Stimulated activated CD4-positive, alpha-beta T cell treated with anti-CD3 and anti-CD28 coated beads, Interleukin-4, amount 100 ng/mL, for 24 hours (primary cell): Measurements from ENCODE around the gene FMR1.

Experiments
- DNase-seq: peaks from one replicate; pipeline ENCODE4 v3.0.0-alpha.2; 2020

Gene FMR1

GRCh38 chrX:147911192-147912022 is at the start of gene FMR1:
Gene FMR1, plus strand, starts transcription at chrX:147911919. Its CDS starts 261 bp downstream, at chrX:147912180.
- peak; percentile 93 for DNase-seq

GRCh38 chrX:147875866-147876596 is 35.7 kb upstream of the FMR1 start:
- no peak for DNase-seq

- DNase-seq: no peak
Measured at GRCh38 chrX:147876849-147877646, 34.7 kb upstream of the FMR1 start.

GRCh38 chrX:147877726-147878125 is 34.0 kb upstream of the FMR1 start:
- DNase-seq: no peak

- no peak for DNase-seq
Measured at GRCh38 chrX:147884958-147885357, 26.8 kb upstream of the FMR1 start.

GRCh38 chrX:147890756-147891155 is 21.0 kb upstream of the FMR1 start:
- no peak for DNase-seq

- DNase-seq: no peak
Measured at GRCh38 chrX:147891896-147892295, 19.8 kb upstream of the FMR1 start.

GRCh38 chrX:147893741-147894140 is 18.0 kb upstream of the FMR1 start:
- DNase-seq: no peak

GRCh38 chrX:147894366-147894963 is 17.3 kb upstream of the FMR1 start:
- DNase-seq: no peak

- DNase-seq: no peak
Measured at GRCh38 chrX:147897117-147897516, 14.6 kb upstream of the FMR1 start.

- no peak for DNase-seq
Measured at GRCh38 chrX:147898951-147899350, 12.8 kb upstream of the FMR1 start.

GRCh38 chrX:147899379-147900114 is 12.2 kb upstream of the FMR1 start:
- no peak for DNase-seq

- no peak for DNase-seq
Measured at GRCh38 chrX:147900349-147900748, 11.4 kb upstream of the FMR1 start.

- DNase-seq: no peak
Measured at GRCh38 chrX:147901461-147902126, 10.1 kb upstream of the FMR1 start.

GRCh38 chrX:147902270-147902669 is 9.4 kb upstream of the FMR1 start:
- DNase-seq: no peak

- no peak for DNase-seq
Measured at GRCh38 chrX:147908106-147908505, 3.6 kb upstream of the FMR1 start.

GRCh38 chrX:147910607-147911006 is 1.1 kb upstream of the FMR1 start:
- no peak for DNase-seq

GRCh38 chrX:147912093-147912801 is 528 bp downstream of the FMR1 start:
- peak; percentile 18 for DNase-seq

GRCh38 chrX:147913570-147913969 is 1.9 kb downstream of the FMR1 start:
- no peak for DNase-seq

- DNase-seq: no peak
Measured at GRCh38 chrX:147914591-147914990, 2.9 kb downstream of the FMR1 start.

GRCh38 chrX:147916375-147916968 is 4.8 kb downstream of the FMR1 start:
- no peak for DNase-seq
